ENCODE data around the gene KBTBD8. TPM values are rescaled to one million over a fixed set of nuclear protein-coding genes. Genes with fewer than 3 reads are reported as not detected.

The KBTBD8 gene
- total and polyA plus RNA-seq, 2 of the 8 experiments (the other 6 are each of a cell fraction or from before 2014, with no cell fraction given): 3.2 to 23.9 TPM

GRCh38 chr3:66998113-66998903 is at the start of gene KBTBD8 (continued):
- TF ChIP-seq MAX (IDR thresholded peaks at IDR 0.05) (peak; percentile 87), CHD2 (IDR thresholded peaks at IDR 0.05; ENCODE audit: low read length) (peak; percentile 66; the same call in 1 of the 2 replicates), EP300 (IDR thresholded peaks at IDR 0.05; ENCODE audit: borderline replicate concordance in 1 of 2, low read depth in 2 of 2, low read length in 2 of 2) (no peak), ZNF274 (IDR thresholded peaks at IDR 0.05; ENCODE audit: borderline replicate concordance, extremely low read depth, low read length) (no peak), SIX5 (IDR thresholded peaks at IDR 0.05; ENCODE audit: low read depth, low read length) (peak; percentile 74; the same call in 1 of the 2 replicates), SP2 (IDR thresholded peaks at IDR 0.05; ENCODE audit: low read length) (no peak), ASH2L (IDR thresholded peaks at IDR 0.05; ENCODE audit: low read length) (peak; percentile 81), JUN (IDR thresholded peaks at IDR 0.05; ENCODE audit: low read depth, low read length) (no peak), TEAD4 (IDR thresholded peaks at IDR 0.05; ENCODE audit: low read depth, low read length) (no peak), PHF8 (conservative IDR thresholded peaks at IDR 0.05; ENCODE audit: low read depth, low read length) (peak; percentile 55), KDM4A (IDR thresholded peaks at IDR 0.05; ENCODE audit: low read depth, low read length, severe bottlenecking) (peak; percentile 99)
